GM12874 (cell line): Measurements from ENCODE around the gene UNC119.

Source experiments
- TF ChIP-seq, protein P1 (sequence below): IDR thresholded peaks from 2 replicates; pipeline ENCODE4 v1.5.1; 2011; ENCODE audit warnings: low read depth, mild to moderate bottlenecking, control low read depth, low read length, moderate library complexity; ENCODE audit not compliant: insufficient read depth

UNC119 gene

DNA sequence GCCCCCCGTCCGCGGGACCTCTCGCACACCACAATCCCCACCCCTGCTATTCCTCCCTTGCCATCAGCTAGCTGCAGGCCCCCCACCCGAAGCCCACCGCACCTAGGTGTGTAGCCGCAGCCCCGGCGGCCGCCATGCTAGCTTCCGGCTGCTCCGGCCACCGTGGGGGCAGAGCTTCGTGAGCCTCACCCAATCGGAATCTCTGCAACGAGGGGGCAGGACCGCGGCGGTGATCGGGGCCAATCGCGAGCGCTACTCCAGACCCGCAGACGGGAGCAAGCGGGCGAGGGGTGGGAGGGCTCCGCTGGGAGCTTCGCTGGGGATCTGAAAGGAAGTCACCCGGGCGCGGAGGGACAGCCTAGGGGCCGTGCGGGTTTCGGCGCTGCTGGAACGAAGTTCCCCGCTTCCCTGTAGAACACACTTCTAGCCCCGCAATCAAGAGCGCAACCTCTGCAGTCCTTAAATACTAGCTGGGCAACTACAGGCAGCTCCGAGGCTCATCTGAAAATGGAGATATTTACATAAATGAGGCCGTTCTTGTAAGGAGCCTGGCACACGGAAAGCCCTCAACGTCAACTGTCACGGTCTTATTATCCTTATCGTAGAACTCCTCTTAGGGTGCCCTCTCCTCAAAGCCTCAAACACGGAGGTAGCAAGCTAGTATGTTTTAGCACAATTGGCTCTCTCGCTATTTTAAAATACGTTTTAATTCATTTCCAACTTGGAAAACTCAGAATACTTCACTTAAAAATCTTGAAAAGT lies 19.1 kb upstream of the UNC119 start, which contains the start of gene PIGS:
Gene PIGS (minus strand): TSS at position 164 of the 762 bp plus-strand sequence. CDS start 28 bp downstream, at position 136.
- TF ChIP-seq, protein P1, sequence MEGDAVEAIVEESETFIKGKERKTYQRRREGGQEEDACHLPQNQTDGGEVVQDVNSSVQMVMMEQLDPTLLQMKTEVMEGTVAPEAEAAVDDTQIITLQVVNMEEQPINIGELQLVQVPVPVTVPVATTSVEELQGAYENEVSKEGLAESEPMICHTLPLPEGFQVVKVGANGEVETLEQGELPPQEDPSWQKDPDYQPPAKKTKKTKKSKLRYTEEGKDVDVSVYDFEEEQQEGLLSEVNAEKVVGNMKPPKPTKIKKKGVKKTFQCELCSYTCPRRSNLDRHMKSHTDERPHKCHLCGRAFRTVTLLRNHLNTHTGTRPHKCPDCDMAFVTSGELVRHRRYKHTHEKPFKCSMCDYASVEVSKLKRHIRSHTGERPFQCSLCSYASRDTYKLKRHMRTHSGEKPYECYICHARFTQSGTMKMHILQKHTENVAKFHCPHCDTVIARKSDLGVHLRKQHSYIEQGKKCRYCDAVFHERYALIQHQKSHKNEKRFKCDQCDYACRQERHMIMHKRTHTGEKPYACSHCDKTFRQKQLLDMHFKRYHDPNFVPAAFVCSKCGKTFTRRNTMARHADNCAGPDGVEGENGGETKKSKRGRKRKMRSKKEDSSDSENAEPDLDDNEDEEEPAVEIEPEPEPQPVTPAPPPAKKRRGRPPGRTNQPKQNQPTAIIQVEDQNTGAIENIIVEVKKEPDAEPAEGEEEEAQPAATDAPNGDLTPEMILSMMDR, result no peak

DNA sequence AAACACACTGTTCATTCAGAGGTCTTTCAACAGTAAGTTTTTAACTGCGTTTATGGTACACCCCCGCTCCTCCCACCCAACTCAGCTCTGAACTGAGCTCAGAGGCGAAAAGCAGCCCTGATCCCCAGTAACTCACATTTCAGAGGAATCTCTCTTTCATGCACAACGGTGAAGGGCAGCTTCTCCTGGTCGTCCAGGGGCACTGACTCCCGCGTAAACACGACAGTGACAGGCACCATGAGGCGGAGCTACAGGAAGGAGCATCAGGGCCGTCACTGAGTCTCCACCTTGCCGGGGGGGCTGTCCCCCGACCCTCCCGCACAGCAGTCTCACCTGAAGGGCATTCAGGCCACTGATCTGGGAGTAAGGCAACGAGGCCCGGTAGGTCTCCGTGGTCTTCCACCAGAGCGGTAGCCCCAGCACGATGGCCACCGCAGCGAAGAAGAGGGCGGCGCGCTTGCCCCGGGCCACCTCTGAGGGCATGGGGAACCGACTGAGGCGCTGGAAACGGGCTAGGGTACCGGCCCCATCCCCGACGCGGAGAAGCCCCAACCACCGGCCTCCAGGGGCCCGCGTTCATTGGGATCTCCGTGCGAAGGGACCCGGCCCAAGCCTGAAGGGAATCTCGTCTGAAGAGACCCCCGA lies 18.4 kb upstream of the UNC119 start:
- TF ChIP-seq, protein P1, result no peak

DNA sequence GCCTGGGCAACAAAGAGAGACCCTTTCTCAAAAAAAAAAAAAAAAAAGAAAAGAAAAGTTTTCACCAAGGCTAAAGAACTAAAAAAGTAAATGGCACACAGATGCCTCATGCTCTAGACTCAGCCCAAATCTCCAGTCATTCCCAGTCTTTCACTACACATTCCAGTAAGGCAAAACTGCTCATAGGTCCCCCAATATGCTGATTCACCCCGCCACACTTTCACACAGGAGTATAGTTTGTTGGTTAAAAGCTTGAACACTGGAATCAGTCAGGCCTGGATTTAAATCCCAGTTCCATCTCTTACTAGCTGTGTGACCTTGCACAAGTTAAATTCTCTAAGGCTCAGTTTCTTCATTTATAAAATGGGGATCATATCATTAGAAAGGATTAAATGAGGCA lies 17.0 kb upstream of the UNC119 start:
- TF ChIP-seq, protein P1, result no peak

DNA sequence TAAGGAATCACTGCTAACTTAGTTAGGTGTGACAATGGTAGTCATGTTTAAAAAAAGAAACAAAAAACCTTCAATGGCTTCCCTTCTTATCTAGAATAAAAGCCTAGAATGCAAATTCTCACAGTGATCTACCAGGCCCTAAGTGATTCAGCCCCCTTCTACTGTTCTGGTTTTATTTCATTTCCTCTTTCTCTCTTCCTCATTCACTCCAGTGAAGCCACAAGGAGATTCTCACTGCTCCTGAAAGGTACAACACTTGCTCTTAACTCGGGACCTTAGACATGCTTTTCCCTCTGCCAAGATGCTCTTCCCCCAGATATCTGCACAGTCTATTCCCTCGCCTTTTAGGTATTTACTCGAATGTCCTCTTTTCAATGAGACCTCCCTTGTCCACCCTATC lies 15.2 kb upstream of the UNC119 start:
- TF ChIP-seq, protein P1, result no peak

DNA sequence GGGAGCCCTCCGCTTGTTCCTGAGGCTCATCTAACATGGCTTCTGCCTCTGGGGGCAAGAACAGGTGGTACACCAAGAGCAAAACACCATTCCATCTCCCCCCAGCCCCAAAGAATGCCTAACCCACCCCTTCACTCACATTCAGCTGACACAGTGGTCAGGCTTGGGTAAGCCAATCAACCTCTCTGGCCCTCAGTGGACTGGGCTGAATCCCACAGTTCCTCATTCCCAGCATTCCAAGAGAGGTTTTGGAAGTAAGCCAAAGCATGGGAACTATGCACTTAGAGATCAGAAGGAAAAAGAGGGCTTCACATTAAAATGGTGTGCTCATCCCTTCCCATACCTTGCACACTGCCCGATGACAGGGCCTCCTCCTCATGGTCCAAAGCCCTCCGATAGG lies 11.1 kb upstream of the UNC119 start:
- TF ChIP-seq, protein P1, result no peak

DNA sequence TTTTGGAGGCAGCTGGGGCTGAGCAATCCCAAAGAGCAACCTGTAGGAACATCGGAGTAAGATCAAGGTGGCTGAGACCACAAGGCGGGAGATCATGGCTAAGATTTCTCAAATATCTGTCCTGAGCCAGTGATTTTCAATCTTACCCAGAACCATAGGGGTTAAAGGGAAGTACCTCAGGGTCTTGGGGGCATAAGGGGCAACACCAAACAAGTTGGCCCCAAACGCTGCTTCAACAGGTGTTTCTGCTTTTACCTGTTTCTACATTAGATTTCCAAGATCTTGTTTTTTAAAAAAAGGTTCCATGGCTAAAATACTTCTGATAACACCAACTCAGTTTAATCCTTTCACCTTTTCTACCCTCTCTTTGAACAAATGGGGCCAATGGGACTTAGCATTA lies 2.6 kb upstream of the UNC119 start:
- TF ChIP-seq, protein P1, result no peak

DNA sequence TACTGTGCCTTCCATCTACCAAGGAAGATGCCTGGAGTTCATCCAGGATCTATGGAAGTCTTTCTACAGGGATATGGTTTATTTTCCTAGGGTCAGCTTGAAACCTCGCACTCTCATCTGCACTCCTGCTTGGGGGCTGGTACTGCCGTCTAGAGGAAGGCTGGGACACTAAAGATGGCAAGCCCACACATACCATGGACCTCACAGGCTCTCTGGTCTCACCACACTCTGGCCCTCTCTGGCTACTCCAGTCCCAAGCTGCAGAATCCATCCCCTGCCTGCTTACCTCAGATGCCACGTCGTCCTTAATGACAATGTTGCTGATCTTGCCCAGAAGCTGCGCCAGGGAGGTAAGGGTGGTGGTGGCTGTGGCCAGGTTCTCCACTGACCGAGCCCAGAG lies 2.1 kb upstream of the UNC119 start:
- TF ChIP-seq, protein P1, result peak; percentile 31; the same call in 1 of the 2 replicates
